A673 (cell line): ENCODE results near the gene PEX26. TPM values are rescaled to one million over a fixed set of nuclear protein-coding genes. Genes with fewer than 3 reads are reported as not detected.

Experiments used
- BruUV-seq: library from RNA; stranded (reverse); fragments of 400-500 nt; replicated peaks from 2 replicates; lab custom pipeline; 2021; lab: Mats Ljungman, UMichigan
- CTCF ChIA-PET: fragments of 300-600 bp; sonication (Branson Sonifier 250); formaldehyde crosslinking; loops from one replicate; lab custom pipeline; 2022; ENCODE audit warnings: antibody characterized with exemption; lab: Charles Lee
- POLR2A ChIA-PET: fragments of 300-600 bp; sonication (Branson Sonifier 250); formaldehyde crosslinking; loops from one replicate; lab custom pipeline; 2022; ENCODE audit warnings: antibody characterized with exemption; ENCODE audit not compliant: low non-redundant PET; lab: Charles Lee
- DNase-seq: peaks from one replicate; pipeline ENCODE4 v3.0.0-alpha.2; 2015; ENCODE audit warnings: low spot score
- H3K27ac ChIP-seq: fragments of 200-600 bp; sonication (generic); 2 replicates; pipeline ENCODE4 v1.5.1; 2016; ENCODE audit warnings: mixed run types, low read depth, mild to moderate bottlenecking, mixed read lengths, antibody characterized with exemption, low read length; ENCODE audit not compliant: poor library complexity, severe bottlenecking
- H3K27me3 ChIP-seq: fragments of 200-600 bp; sonication (generic); replicated peaks from 2 replicates; pipeline ENCODE4 v1.6.1; 2017; ENCODE audit warnings: mixed run types, low read depth, mild to moderate bottlenecking, mixed read lengths, antibody characterized with exemption, low read length; ENCODE audit not compliant: insufficient read depth, poor library complexity
- H3K36me3 ChIP-seq: fragments of 200-600 bp; sonication (generic); 2 replicates; pipeline ENCODE4 v1.6.1; 2016; ENCODE audit warnings: mixed run types, mild to moderate bottlenecking, mixed read lengths, antibody characterized with exemption, low read length; ENCODE audit not compliant: insufficient read depth, poor library complexity, severe bottlenecking
- H3K4me1 ChIP-seq: fragments of 200-600 bp; sonication (generic); 2 replicates; pipeline ENCODE4 v1.6.1; 2017; ENCODE audit warnings: mixed run types, mild to moderate bottlenecking, mixed read lengths, antibody characterized with exemption, low read length; ENCODE audit not compliant: insufficient read depth, poor library complexity, severe bottlenecking
- H3K4me3 ChIP-seq: fragments of 200-600 bp; sonication (generic); 2 replicates; pipeline ENCODE4 v1.5.1; 2016; ENCODE audit warnings: low read depth, mixed run types, mild to moderate bottlenecking, mixed read lengths, low read length; ENCODE audit not compliant: poor library complexity, severe bottlenecking
- H3K9me3 ChIP-seq: fragments of 200-600 bp; sonication (generic); 2 replicates; pipeline ENCODE4 v1.6.1; 2016; ENCODE audit warnings: mixed run types, low read depth, mild to moderate bottlenecking, mixed read lengths, antibody characterized with exemption, low read length; ENCODE audit not compliant: poor library complexity, severe bottlenecking
- CTCF ChIP-seq: fragments of 300-800, 200-600 bp; sonication (generic); conservative IDR thresholded peaks from 2 replicates; pipeline ENCODE4 v1.5.1; 2017; ENCODE audit warnings: low read depth, mild to moderate bottlenecking, antibody characterized with exemption, low read length, moderate library complexity, mixed read lengths
- EZH2 ChIP-seq: fragments of 200-600 bp; sonication (generic); IDR thresholded peaks from 2 replicates; pipeline ENCODE4 v1.6.1; 2017; ENCODE audit warnings: borderline replicate concordance, low read depth, mild to moderate bottlenecking, mixed read lengths, antibody characterized with exemption, low read length; ENCODE audit not compliant: poor library complexity, severe bottlenecking
- intact Hi-C: fragments of 100-400 bp; cut with micrococcal nuclease; formaldehyde crosslinking; loops from one replicate; pipeline ENCODE4 v1.10.0; 2022; ENCODE audit not compliant: unreplicated experiment
- total RNA-seq: library from RNA; stranded (reverse); gene quantifications from 2 replicates; pipeline ENCODE4 v1.2.3, GENCODE V29; 2021

PEX26 gene
- total RNA-seq, 1 experiment from 2014 or later, result 36.9 TPM

GRCh38 chr22:18083406-18083805 lies 5.6 kb downstream of the PEX26 start:
- no peaks in the 10 kb centered on the region for H3K27me3 ChIP-seq
- H3K4me1 ChIP-seq, result peaks cover 7% of the 10 kb centered on the region
- no peaks in the 10 kb centered on the region for H3K9me3 ChIP-seq
- no TSS peak for BruUV-seq
- no peak overlapping the region for H3K27ac ChIP-seq
- intact Hi-C loops, result no loop called here
- POLR2A ChIA-PET, result no interaction called here
- TF ChIP-seq EZH2 (no peak), CTCF (no peak)
- DNase-seq, result no peak
- H3K36me3 ChIP-seq, result peaks cover 69% of the 10 kb centered on the region
- no peak overlapping the region for H3K4me3 ChIP-seq
- CTCF ChIA-PET, result no interaction called here

GRCh38 chr22:18085188-18085587 lies 7.4 kb downstream of the PEX26 start:
- DNase-seq, result no peak
- intact Hi-C loops, result no loop called here
- Histone ChIP-seq H3K4me3 (no peak overlapping the region), H3K4me1 (no peaks in the 10 kb centered on the region), H3K36me3 (peaks cover 64% of the 10 kb centered on the region), H3K9me3 (no peaks in the 10 kb centered on the region), H3K27me3 (no peaks in the 10 kb centered on the region), H3K27ac (no peak overlapping the region)
- CTCF ChIA-PET, result no interaction called here
- POLR2A ChIA-PET, result no interaction called here
- no peak for TF ChIP-seq CTCF
- no peak for TF ChIP-seq EZH2
- no TSS peak for BruUV-seq

- no peak overlapping the region for H3K4me3 ChIP-seq
- DNase-seq, result no peak
- H3K9me3 ChIP-seq, result no peaks in the 10 kb centered on the region
- no peaks in the 10 kb centered on the region for H3K27me3 ChIP-seq
- H3K27ac ChIP-seq, result no peak overlapping the region
- peaks cover 46% of the 10 kb centered on the region for H3K36me3 ChIP-seq
- intact Hi-C loops, result no loop called here
- ChIA-PET POLR2A (no interaction called here), CTCF (no interaction called here)
- no TSS peak for BruUV-seq
- H3K4me1 ChIP-seq, result no peaks in the 10 kb centered on the region
- no peak for TF ChIP-seq EZH2
- no peak for TF ChIP-seq CTCF
Observed at GRCh38 chr22:18087350-18087855, 9.6 kb downstream of the PEX26 start.
